ENCODE results near the gene HTT-AS.
"Not testable (repeated sequence)": the region's sequence is repeated elsewhere in the genome, so short reads cannot be mapped to it uniquely, and the experiment has no call there.

The HTT-AS gene

GRCh38 chr4:3074078-3074845, at the start of gene HTT-AS, which contains the start of gene HTT:
TSS of gene HTT-AS (minus strand) at chr4:3074538.
TSS of gene HTT (plus strand) at chr4:3074681. CDS start at chr4:3074826, 145 bp downstream.
- DNase-seq: peak; percentile 79 to 100 (median 98)

GRCh38 chr4:3123181-3123671, 48.9 kb upstream of the HTT-AS start:
- peak in 1 of 58 donors; percentile 21 for DNase-seq

- no peak for DNase-seq
These were observed 47.8 kb upstream of the HTT-AS start for GRCh38 chr4:3122081-3122563.

- no peak for DNase-seq
These were observed 47.3 kb upstream of the HTT-AS start for GRCh38 chr4:3121596-3121995.

- DNase-seq: no peak
These were observed 46.8 kb upstream of the HTT-AS start for GRCh38 chr4:3121110-3121509.

- DNase-seq: no peak
These were observed 45.1 kb upstream of the HTT-AS start for GRCh38 chr4:3119464-3119863.

- no peak for DNase-seq
These were observed 44.0 kb upstream of the HTT-AS start for GRCh38 chr4:3118312-3118711.

- DNase-seq: no peak
These were observed 42.6 kb upstream of the HTT-AS start for GRCh38 chr4:3116955-3117354.

- peak in 1 of 58 donors; percentile 16 for DNase-seq
These were observed 41.4 kb upstream of the HTT-AS start for GRCh38 chr4:3115637-3116270.

- no peak for DNase-seq
These were observed 40.0 kb upstream of the HTT-AS start for GRCh38 chr4:3114377-3114776.

- no peak for DNase-seq
These were observed 38.5 kb upstream of the HTT-AS start for GRCh38 chr4:3112609-3113469.

GRCh38 chr4:3112201-3112600, 37.9 kb upstream of the HTT-AS start:
- no peak for DNase-seq

GRCh38 chr4:3111461-3111860, 37.1 kb upstream of the HTT-AS start:
- no peak for DNase-seq

- no peak for DNase-seq
These were observed 33.9 kb upstream of the HTT-AS start for GRCh38 chr4:3108211-3108610.

GRCh38 chr4:3107691-3108121, 33.4 kb upstream of the HTT-AS start:
- no peak for DNase-seq

GRCh38 chr4:3107271-3107670, 32.9 kb upstream of the HTT-AS start:
- DNase-seq: no peak

- DNase-seq: peak in 56 of 58 donors; percentile 9 to 88 (median 70)
These were observed 32.2 kb upstream of the HTT-AS start for GRCh38 chr4:3106339-3107186.

- DNase-seq: no peak
These were observed 24.0 kb upstream of the HTT-AS start for GRCh38 chr4:3098346-3098745.

GRCh38 chr4:3096202-3096601, 21.9 kb upstream of the HTT-AS start:
- DNase-seq: no peak

- not testable (repeated sequence) for DNase-seq
These were observed 20.4 kb upstream of the HTT-AS start for GRCh38 chr4:3094701-3095100.
